SU-DHL-6 (cell line): ENCODE measurements around the gene ATP9B.

Experiments
- H2AFZ ChIP-seq: fragments of 200-600 bp; sonication (generic); 2 replicates; pipeline ENCODE4 v1.6.1; 2014; ENCODE audit warnings: low read depth, mild to moderate bottlenecking, moderate library complexity, mixed read lengths, antibody characterized with exemption, low read length; ENCODE audit not compliant: severe bottlenecking
- H3F3A ChIP-seq: fragments of 200-600 bp; shearing (Covaris generic); 2 replicates; pipeline ENCODE4 v1.6.0; 2016; ENCODE audit warnings: antibody characterized with exemption, mild to moderate bottlenecking; ENCODE audit not compliant: insufficient read depth
- H3K27ac ChIP-seq: fragments of 200-600 bp; sonication (generic); 2 replicates; pipeline ENCODE4 v1.5.1; 2016; ENCODE audit warnings: low read depth, mild to moderate bottlenecking, low read length, moderate library complexity, mixed read lengths
- H3K27me3 ChIP-seq: fragments of 200-600 bp; sonication (generic), shearing (Covaris generic); 2 replicates; pipeline ENCODE4 v1.6.0; 2014; ENCODE audit warnings: mild to moderate bottlenecking, low read length
- H3K36me3 ChIP-seq: fragments of 200-600 bp; sonication (generic); 2 replicates; pipeline ENCODE4 v1.6.1; 2014; ENCODE audit warnings: mild to moderate bottlenecking, low read length, mixed read lengths
- H3K4me2 ChIP-seq: fragments of 300-600, 200-600 bp; shearing (Covaris generic), sonication (generic); 2 replicates; pipeline ENCODE4 v1.6.0; 2014; ENCODE audit warnings: low read length, low read depth, mild to moderate bottlenecking; ENCODE audit not compliant: poor library complexity, severe bottlenecking
- H3K4me3 ChIP-seq: fragments of 200-600 bp; sonication (generic); 2 replicates; pipeline ENCODE4 v1.5.1; 2014; ENCODE audit warnings: antibody characterized with exemption, low read length, mild to moderate bottlenecking, mixed read lengths; ENCODE audit not compliant: insufficient read depth, poor library complexity, severe bottlenecking
- H3K79me2 ChIP-seq: fragments of 200-600 bp; sonication (generic); 2 replicates; pipeline ENCODE4 v1.6.1; 2014; ENCODE audit warnings: mild to moderate bottlenecking, low read length, moderate library complexity; ENCODE audit not compliant: insufficient read depth
- H3K9ac ChIP-seq: fragments of 200-600 bp; sonication (generic); 2 replicates; pipeline ENCODE4 v1.7.0; 2014; ENCODE audit warnings: mild to moderate bottlenecking, low read length
- H3K9me2 ChIP-seq: fragments of 200-600 bp; sonication (generic); replicated peaks from 2 replicates; pipeline ENCODE4 v1.6.1; 2014; ENCODE audit warnings: low read length; ENCODE audit not compliant: insufficient read depth
- H3K9me3 ChIP-seq: fragments of 200-600 bp; sonication (generic); 2 replicates; pipeline ENCODE4 v1.6.1; 2014; ENCODE audit warnings: low read length, mixed read lengths; ENCODE audit not compliant: insufficient read depth
- H4K20me1 ChIP-seq: fragments of 200-600 bp; sonication (generic); 2 replicates; pipeline ENCODE4 v1.6.1; 2014; ENCODE audit warnings: low read depth, mild to moderate bottlenecking, antibody characterized with exemption, low read length, moderate library complexity, mixed read lengths
- EZH2phosphoT487 ChIP-seq: fragments of 200-600 bp; sonication (generic), shearing (Covaris generic); conservative IDR thresholded peaks from 2 replicates; pipeline ENCODE4 v1.6.1; 2018; ENCODE audit warnings: mild to moderate bottlenecking, antibody characterized with exemption, low read length, moderate library complexity, mixed read lengths
- TF ChIP-seq, protein P1 (sequence below): fragments of 200-600 bp; sonication (generic); IDR thresholded peaks from one replicate; pipeline ENCODE4 v1.5.1; 2017; ENCODE audit warnings: antibody characterized with exemption, mild to moderate bottlenecking, low read length, moderate library complexity; ENCODE audit not compliant: insufficient read depth, poor library complexity, severe bottlenecking

Gene ATP9B

DNA sequence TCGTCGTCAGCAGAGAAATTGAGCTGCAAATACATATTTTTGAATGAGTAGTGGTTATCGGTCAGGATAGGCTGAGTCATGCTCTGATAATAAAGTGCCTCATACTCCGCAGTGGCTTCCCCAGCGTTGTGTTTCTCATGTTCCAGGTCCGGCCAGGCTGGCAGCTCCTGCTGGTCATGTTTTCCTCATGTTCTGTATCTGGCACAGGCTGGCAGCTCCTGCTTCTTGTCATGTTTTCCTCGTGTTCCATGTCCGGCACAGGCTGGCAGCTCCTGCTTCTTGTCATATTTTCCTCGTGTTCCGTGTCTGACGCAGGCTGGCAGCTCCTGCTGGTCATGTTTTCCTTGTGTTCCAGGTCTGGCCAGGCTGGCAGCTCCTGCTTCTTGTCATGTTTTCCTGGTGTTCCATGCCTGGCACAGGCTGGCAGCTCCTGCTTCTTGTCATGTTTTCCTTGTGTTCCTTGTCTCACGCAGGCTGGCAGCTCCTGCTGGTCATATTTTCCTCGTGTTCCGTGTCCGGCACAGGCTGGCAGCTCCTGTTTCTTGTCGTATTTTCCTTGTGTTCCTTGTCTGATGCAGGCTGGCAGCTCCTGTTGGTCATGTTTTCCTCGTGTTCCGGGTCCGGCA lies 148.9 kb downstream of the ATP9B start:
- no peak overlapping the region for H3K9ac ChIP-seq
- TF ChIP-seq, protein P1, sequence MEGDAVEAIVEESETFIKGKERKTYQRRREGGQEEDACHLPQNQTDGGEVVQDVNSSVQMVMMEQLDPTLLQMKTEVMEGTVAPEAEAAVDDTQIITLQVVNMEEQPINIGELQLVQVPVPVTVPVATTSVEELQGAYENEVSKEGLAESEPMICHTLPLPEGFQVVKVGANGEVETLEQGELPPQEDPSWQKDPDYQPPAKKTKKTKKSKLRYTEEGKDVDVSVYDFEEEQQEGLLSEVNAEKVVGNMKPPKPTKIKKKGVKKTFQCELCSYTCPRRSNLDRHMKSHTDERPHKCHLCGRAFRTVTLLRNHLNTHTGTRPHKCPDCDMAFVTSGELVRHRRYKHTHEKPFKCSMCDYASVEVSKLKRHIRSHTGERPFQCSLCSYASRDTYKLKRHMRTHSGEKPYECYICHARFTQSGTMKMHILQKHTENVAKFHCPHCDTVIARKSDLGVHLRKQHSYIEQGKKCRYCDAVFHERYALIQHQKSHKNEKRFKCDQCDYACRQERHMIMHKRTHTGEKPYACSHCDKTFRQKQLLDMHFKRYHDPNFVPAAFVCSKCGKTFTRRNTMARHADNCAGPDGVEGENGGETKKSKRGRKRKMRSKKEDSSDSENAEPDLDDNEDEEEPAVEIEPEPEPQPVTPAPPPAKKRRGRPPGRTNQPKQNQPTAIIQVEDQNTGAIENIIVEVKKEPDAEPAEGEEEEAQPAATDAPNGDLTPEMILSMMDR, result no peak
- no peak for TF ChIP-seq EZH2phosphoT487
- no peaks in the 10 kb centered on the region for H3K9me2 ChIP-seq
- H3F3A ChIP-seq, result no peaks in the 10 kb centered on the region
- H2AFZ ChIP-seq, result no peak overlapping the region
- H3K4me3 ChIP-seq, result no peak overlapping the region
- no peaks in the 10 kb centered on the region for H3K36me3 ChIP-seq
- no peaks in the 10 kb centered on the region for H3K27me3 ChIP-seq
- no peak overlapping the region for H3K27ac ChIP-seq
- no peak overlapping the region for H3K4me2 ChIP-seq
- no peaks in the 10 kb centered on the region for H3K79me2 ChIP-seq
- no peaks in the 10 kb centered on the region for H3K9me3 ChIP-seq
- H4K20me1 ChIP-seq, result no peaks in the 10 kb centered on the region

DNA sequence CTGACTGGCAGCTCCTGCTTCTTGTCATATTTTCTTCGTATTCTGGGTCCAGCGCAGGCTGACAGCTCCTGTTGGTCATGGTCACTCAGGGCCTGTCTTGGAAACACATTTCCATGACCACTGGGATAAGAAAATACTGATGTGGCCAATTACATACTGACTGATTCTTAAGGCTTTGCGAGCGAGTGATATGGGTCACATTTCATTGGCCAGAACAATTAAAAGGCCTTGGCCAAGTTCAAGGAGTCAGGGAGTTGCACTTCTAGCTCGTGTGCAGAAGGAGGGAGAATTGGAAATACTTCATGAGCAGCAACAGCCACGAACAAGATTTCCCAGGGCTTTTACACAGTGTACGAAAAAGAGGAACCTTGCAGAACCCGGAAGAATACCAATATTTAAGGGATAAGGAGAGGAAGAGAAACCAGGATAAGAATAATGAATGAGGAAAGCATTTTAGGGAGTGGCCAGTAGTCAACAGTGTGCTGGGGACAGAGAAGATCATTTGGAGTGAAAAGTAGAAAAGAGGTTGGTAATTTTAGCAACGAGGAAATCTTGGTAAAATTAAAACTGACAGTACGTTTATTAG lies 149.5 kb downstream of the ATP9B start:
- no peaks in the 10 kb centered on the region for H4K20me1 ChIP-seq
- H3K27ac ChIP-seq, result no peak overlapping the region
- no peak overlapping the region for H3K4me2 ChIP-seq
- H3K4me3 ChIP-seq, result no peak overlapping the region
- TF ChIP-seq, protein P1, result no peak
- TF ChIP-seq EZH2phosphoT487, result no peak
- no peak overlapping the region for H2AFZ ChIP-seq
- no peaks in the 10 kb centered on the region for H3F3A ChIP-seq
- no peaks in the 10 kb centered on the region for H3K9me3 ChIP-seq
- H3K79me2 ChIP-seq, result no peaks in the 10 kb centered on the region
- no peaks in the 10 kb centered on the region for H3K27me3 ChIP-seq
- H3K9me2 ChIP-seq, result no peaks in the 10 kb centered on the region
- H3K9ac ChIP-seq, result no peak overlapping the region
- no peaks in the 10 kb centered on the region for H3K36me3 ChIP-seq

DNA sequence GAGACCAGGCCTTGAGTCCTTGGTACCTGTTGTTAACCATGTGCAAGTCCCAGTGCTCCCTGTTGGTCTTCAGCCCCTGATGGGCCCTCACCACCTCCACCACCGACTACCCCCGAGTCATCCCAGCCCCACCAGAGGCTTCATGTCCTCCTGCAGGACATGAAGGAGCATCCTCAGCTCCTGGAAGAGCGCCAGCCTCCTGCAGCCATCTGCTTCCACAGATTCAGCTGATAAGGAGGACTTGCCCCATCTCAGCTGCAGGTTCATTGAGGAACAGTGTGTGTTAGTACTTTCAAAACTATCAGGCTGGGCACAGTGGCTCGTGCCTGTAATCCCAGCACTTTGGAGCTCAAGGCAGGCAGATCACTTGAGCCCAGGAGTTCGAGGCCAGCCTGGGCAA lies 151.9 kb downstream of the ATP9B start:
- no peak overlapping the region for H3K4me3 ChIP-seq
- H2AFZ ChIP-seq, result no peak overlapping the region
- no peak overlapping the region for H3K9ac ChIP-seq
- TF ChIP-seq EZH2phosphoT487, result no peak
- TF ChIP-seq, protein P1, result no peak
- no peaks in the 10 kb centered on the region for H3K27me3 ChIP-seq
- no peaks in the 10 kb centered on the region for H3K9me3 ChIP-seq
- H3K4me2 ChIP-seq, result no peak overlapping the region
- H3K79me2 ChIP-seq, result no peaks in the 10 kb centered on the region
- H3K27ac ChIP-seq, result no peak overlapping the region
- no peaks in the 10 kb centered on the region for H3K36me3 ChIP-seq
- no peaks in the 10 kb centered on the region for H4K20me1 ChIP-seq
- no peaks in the 10 kb centered on the region for H3F3A ChIP-seq
- no peaks in the 10 kb centered on the region for H3K9me2 ChIP-seq
